ENCODE results near the gene GPR21. TPM values are rescaled to one million over a fixed set of nuclear protein-coding genes. Genes with fewer than 3 reads are reported as not detected.

Gene GPR21
- total RNA-seq, 2 experiments from 2014 or later, result 0.74 to 0.89 TPM

DNA sequence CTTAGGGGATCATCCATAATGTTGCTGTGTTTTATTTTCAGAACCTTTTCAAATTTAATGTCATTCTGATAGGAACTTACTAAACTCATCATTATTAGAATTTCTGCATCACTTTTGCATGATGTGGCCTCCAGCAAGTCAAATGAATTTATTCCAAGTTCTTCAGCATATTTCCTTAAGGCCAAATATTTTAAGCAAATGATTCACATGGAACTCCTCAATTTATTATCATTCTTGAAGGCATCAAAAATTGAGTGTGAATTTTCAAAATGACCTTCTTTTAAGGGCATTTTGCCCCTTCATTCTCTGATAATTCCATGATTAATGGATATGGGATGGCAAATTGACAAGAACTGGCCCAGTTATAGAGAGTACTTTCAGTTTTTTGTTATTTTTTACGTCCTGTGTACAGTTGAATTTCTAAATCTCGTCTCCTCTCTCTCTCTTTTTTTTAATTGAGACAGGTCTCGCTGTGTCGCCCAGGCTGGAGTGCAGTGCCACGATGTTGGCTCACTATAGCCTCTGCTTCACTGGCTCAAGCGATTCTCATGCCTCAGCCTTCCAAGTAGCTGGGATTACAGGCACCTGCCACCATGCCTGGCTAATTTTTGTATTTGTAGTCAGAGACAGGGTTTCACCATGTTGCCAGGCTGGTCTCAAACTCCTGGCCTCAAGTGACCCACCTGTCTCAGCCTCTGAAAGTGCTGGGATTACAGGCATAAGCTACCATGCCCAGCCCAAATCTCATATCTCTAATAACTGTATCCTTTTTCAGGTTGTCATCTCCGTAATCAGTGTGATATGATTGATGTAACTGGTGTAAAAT lies 29.1 kb downstream of the GPR21 start:
- peaks cover 29% of the 10 kb centered on the region for H3K36me3 ChIP-seq (ENCODE audit: insufficient read depth, low read length)
- Mint-ChIP-seq H3K36me3 (ENCODE audit: low read depth) (peaks cover 47% of the 10 kb centered on the region), H3K27ac (no peak overlapping the region), H3K9me3 (no peaks in the 10 kb centered on the region), H3K4me3 (no peak overlapping the region), H3K4me1 (ENCODE audit: low read depth) (no peaks in the 10 kb centered on the region), H3K27me3 (no peaks in the 10 kb centered on the region)
- H3K27ac ChIP-seq (ENCODE audit: low read depth in 1 of 2, low read length in 2 of 2), result no peak overlapping the region
- no peak overlapping the region for H3K4me3 ChIP-seq (ENCODE audit: low read length)
- DNase-seq (no peak), ATAC-seq (ENCODE audit: poor library complexity) (no peak)
- H3K27me3 ChIP-seq (ENCODE audit: control insufficient read depth in 1 of 2, insufficient read depth in 2 of 2, low read length in 2 of 2), result no peaks in the 10 kb centered on the region
- no peaks in the 10 kb centered on the region for H3K4me1 ChIP-seq (ENCODE audit: insufficient read depth, low read length)
- ChIA-PET POLR2A (no interaction called here), CTCF (interaction anchor here (1.0 kb wide), 1 partner anchor 30 kb away, joined by 3 read pairs; no protein-coding TSS in a partner anchor)
- intact Hi-C loops (cut with DNase I, micrococcal nuclease), result no loop called here
- TF ChIP-seq, protein P1, sequence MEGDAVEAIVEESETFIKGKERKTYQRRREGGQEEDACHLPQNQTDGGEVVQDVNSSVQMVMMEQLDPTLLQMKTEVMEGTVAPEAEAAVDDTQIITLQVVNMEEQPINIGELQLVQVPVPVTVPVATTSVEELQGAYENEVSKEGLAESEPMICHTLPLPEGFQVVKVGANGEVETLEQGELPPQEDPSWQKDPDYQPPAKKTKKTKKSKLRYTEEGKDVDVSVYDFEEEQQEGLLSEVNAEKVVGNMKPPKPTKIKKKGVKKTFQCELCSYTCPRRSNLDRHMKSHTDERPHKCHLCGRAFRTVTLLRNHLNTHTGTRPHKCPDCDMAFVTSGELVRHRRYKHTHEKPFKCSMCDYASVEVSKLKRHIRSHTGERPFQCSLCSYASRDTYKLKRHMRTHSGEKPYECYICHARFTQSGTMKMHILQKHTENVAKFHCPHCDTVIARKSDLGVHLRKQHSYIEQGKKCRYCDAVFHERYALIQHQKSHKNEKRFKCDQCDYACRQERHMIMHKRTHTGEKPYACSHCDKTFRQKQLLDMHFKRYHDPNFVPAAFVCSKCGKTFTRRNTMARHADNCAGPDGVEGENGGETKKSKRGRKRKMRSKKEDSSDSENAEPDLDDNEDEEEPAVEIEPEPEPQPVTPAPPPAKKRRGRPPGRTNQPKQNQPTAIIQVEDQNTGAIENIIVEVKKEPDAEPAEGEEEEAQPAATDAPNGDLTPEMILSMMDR (IDR thresholded peaks at IDR 0.05), result no peak
- no peaks in the 10 kb centered on the region for H3K9me3 ChIP-seq (ENCODE audit: control insufficient read depth in 1 of 2, insufficient read depth in 1 of 2, low read length in 2 of 2)

DNA sequence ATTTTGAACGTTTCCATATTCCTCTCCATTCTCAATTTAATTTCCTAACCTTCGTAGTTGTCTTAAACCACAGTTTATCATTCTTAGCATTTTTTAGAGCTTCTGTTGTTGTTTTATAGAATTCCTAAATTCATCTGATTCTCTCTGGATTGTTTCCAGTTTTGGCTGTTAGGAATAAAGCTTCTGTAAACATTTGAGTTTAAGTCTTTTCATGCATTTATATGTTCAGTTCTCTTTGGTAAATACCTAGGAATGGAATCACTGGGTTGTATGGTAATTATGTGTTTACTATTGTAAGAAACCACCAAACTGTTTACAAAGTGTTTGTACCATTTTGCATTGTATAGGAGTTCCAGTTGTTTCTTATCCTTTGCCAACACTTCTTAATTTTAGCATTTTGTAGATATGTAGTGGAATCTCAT lies 29.7 kb downstream of the GPR21 start:
- POLR2A ChIA-PET, result no interaction called here
- intact Hi-C loops (cut with DNase I, micrococcal nuclease), result no loop called here
- CTCF ChIA-PET, result interaction anchor here (1.0 kb wide), 1 partner anchor 30 kb away, joined by 3 read pairs; no protein-coding TSS in a partner anchor
- Mint-ChIP-seq H3K9me3 (no peaks in the 10 kb centered on the region), H3K27me3 (no peaks in the 10 kb centered on the region), H3K27ac (no peak overlapping the region), H3K4me3 (no peak overlapping the region), H3K36me3 (ENCODE audit: low read depth) (peaks cover 52% of the 10 kb centered on the region), H3K4me1 (ENCODE audit: low read depth) (no peaks in the 10 kb centered on the region)
- H3K4me1 ChIP-seq (ENCODE audit: insufficient read depth, low read length), result no peaks in the 10 kb centered on the region
- no peaks in the 10 kb centered on the region for H3K9me3 ChIP-seq (ENCODE audit: control insufficient read depth in 1 of 2, insufficient read depth in 1 of 2, low read length in 2 of 2)
- DNase-seq, result no peak
- H3K27me3 ChIP-seq (ENCODE audit: control insufficient read depth in 1 of 2, insufficient read depth in 2 of 2, low read length in 2 of 2), result no peaks in the 10 kb centered on the region
- TF ChIP-seq, protein P1 (IDR thresholded peaks at IDR 0.05), result no peak
- ATAC-seq (ENCODE audit: poor library complexity), result no peak
- peaks cover 32% of the 10 kb centered on the region for H3K36me3 ChIP-seq (ENCODE audit: insufficient read depth, low read length)
- H3K27ac ChIP-seq (ENCODE audit: low read depth in 1 of 2, low read length in 2 of 2), result no peak overlapping the region
- no peak overlapping the region for H3K4me3 ChIP-seq (ENCODE audit: low read length)

DNA sequence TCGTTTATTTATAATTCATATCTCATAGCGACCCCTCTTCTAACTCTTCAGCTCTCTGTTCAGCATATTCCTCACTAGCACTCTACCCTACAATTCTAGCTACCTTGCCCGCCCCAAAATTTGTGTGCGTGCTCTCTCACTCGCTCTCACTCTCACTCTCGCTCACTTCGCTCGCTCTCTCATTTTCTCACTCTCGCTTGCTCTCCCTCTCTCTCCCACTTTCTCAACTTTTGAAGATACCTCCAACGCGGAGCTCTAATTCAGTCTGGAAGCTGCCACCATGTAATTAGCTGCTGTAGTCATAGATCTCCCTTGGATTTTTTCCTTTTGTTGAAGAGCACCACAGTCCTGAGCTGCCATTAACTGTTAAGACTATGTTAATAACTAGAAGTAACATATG lies 30.4 kb downstream of the GPR21 start:
- H3K36me3 ChIP-seq (ENCODE audit: insufficient read depth, low read length), result peaks cover 32% of the 10 kb centered on the region
- Mint-ChIP-seq H3K36me3 (ENCODE audit: low read depth) (peaks cover 57% of the 10 kb centered on the region), H3K27ac (no peak overlapping the region)

More for the DNA sequence above, 30.4 kb downstream of the GPR21 start:
- no peaks in the 10 kb centered on the region for H3K27me3 Mint-ChIP-seq
- H3K4me1 Mint-ChIP-seq (ENCODE audit: low read depth), result no peaks in the 10 kb centered on the region
- CTCF ChIA-PET, result no interaction called here
- H3K9me3 ChIP-seq (ENCODE audit: control insufficient read depth in 1 of 2, insufficient read depth in 1 of 2, low read length in 2 of 2), result no peaks in the 10 kb centered on the region
- H3K4me3 ChIP-seq (ENCODE audit: low read length), result no peak overlapping the region
- POLR2A ChIA-PET, result no interaction called here
- no peaks in the 10 kb centered on the region for H3K4me1 ChIP-seq (ENCODE audit: insufficient read depth, low read length)
- H3K4me3 Mint-ChIP-seq, result no peak overlapping the region
- intact Hi-C loops (cut with DNase I, micrococcal nuclease), result no loop called here
- ATAC-seq (ENCODE audit: poor library complexity), result no peak
- DNase-seq, result no peak
- H3K9me3 Mint-ChIP-seq, result no peaks in the 10 kb centered on the region
- TF ChIP-seq, protein P1 (IDR thresholded peaks at IDR 0.05), result no peak
- H3K27ac ChIP-seq (ENCODE audit: low read depth in 1 of 2, low read length in 2 of 2), result no peak overlapping the region
- no peaks in the 10 kb centered on the region for H3K27me3 ChIP-seq (ENCODE audit: control insufficient read depth in 1 of 2, insufficient read depth in 2 of 2, low read length in 2 of 2)

Data from CD4-positive, alpha-beta T cell (primary cell).